H1 (cell line): Measurements from ENCODE around the gene NDUFB5. TPM values are rescaled to one million over a fixed set of nuclear protein-coding genes. Genes with fewer than 3 reads are reported as not detected.

Experiments
- CTCF ChIA-PET: fragments of 300-600 bp; sonication (Branson Sonifier 250); formaldehyde crosslinking; loops from one replicate; lab custom pipeline; 2021; ENCODE audit not compliant: partially characterized antibody; lab: Charles Lee
- POLR2A ChIA-PET: fragments of 300-600 bp; sonication (Branson Sonifier 250); formaldehyde crosslinking; loops from one replicate; lab custom pipeline; 2021; ENCODE audit warnings: inconsistent platforms; ENCODE audit not compliant: partially characterized antibody; lab: Charles Lee
- DNase-seq, 2 experiments: peaks; one replicate each; pipeline versions ENCODE4 v3.0.0 to v3.0.0-alpha.2; 2010 to 2022; ENCODE audit warnings: low spot score in 2 of 2, low read depth in 1 of 2, mixed read lengths in 1 of 2
- FAIRE-seq: peaks from 2 replicates; lab custom pipeline; 2011; peaks lifted over from hg19 to GRCh38; lab: Jason Lieb, UNC
- H2AFZ ChIP-seq: 2 replicates; pipeline ENCODE4 v1.8.1; 2012; ENCODE audit warnings: low read length, inconsistent platforms
- H2AK5ac ChIP-seq: 2 replicates; pipeline ENCODE4 v1.6.1; 2013; ENCODE audit warnings: low read depth, low read length
- H2BK120ac ChIP-seq: replicated peaks from 2 replicates; pipeline ENCODE3; 2013; ENCODE audit warnings: low read depth, low read length, inconsistent platforms
- H2BK12ac ChIP-seq: 2 replicates; pipeline ENCODE4 v1.6.1; 2013; ENCODE audit warnings: low read depth, low read length
- H2BK15ac ChIP-seq: 2 replicates; pipeline ENCODE4 v1.6.1; 2013; ENCODE audit warnings: low read length
- H2BK20ac ChIP-seq: 2 replicates; pipeline ENCODE4 v1.6.1; 2013; ENCODE audit warnings: low read length
- H2BK5ac ChIP-seq: 2 replicates; pipeline ENCODE4 v1.6.1; 2013; ENCODE audit warnings: low read depth, low read length
- H3K14ac ChIP-seq: 2 replicates; pipeline ENCODE4 v1.6.1; 2013; ENCODE audit warnings: inconsistent platforms; ENCODE audit not compliant: insufficient read length
- H3K18ac ChIP-seq: 2 replicates; pipeline ENCODE4 v1.6.1; 2013; ENCODE audit warnings: low read length; ENCODE audit errors: extremely low read depth
- H3K23ac ChIP-seq: 2 replicates; pipeline ENCODE4 v1.6.1; 2013; ENCODE audit warnings: inconsistent platforms; ENCODE audit not compliant: insufficient read length
- H3K23me2 ChIP-seq: 2 replicates; pipeline ENCODE4 v1.6.1; 2013; ENCODE audit warnings: low read depth, low read length
- H3K27ac ChIP-seq: 2 replicates; pipeline ENCODE4 v1.6.1; 2011; ENCODE audit warnings: low read depth, low read length, inconsistent platforms
- H3K27me3 ChIP-seq, 4 experiments: replicated peaks in 1 of 4; 1 replicate in 1 of 4; 2 replicates in 3 of 4; pipeline versions ENCODE4 v1.6.1 to v1.8.1; 2011 to 2013; ENCODE audit warnings: low read length in 3 of 4, mild to moderate bottlenecking in 3 of 4, inconsistent platforms in 2 of 4, mixed read lengths in 2 of 4, moderate library complexity in 1 of 4; ENCODE audit not compliant: control insufficient read depth in 3 of 4, insufficient read depth in 3 of 4; ENCODE audit errors: extremely low read depth in 1 of 4
- H3K36me3 ChIP-seq, 4 experiments: 2 replicates each; pipeline versions ENCODE4 v1.6.1 to v1.8.1; 2011 to 2013; ENCODE audit warnings: mild to moderate bottlenecking in 4 of 4, low read length in 3 of 4, moderate library complexity in 2 of 4, control low read depth in 1 of 4, inconsistent platforms in 1 of 4; ENCODE audit not compliant: insufficient read depth in 4 of 4, control insufficient read depth in 2 of 4
- H3K4ac ChIP-seq: replicated peaks from 2 replicates; pipeline ENCODE3; 2013; ENCODE audit warnings: low read length, low read depth, mixed read lengths, inconsistent platforms; ENCODE audit not compliant: insufficient read length
- H3K4me1 ChIP-seq, 4 experiments: replicated peaks in 1 of 4; 1 replicate in 1 of 4; 2 replicates in 3 of 4; pipeline versions ENCODE4 v1.6.1 to v1.8.1; 2011 to 2013; ENCODE audit warnings: low read length in 3 of 4, inconsistent platforms in 2 of 4, mixed read lengths in 1 of 4; ENCODE audit not compliant: insufficient read depth in 4 of 4, control insufficient read depth in 3 of 4
- H3K4me2 ChIP-seq, 2 experiments: 2 replicates each; pipeline versions ENCODE4 v1.6.1 to v1.8.1; 2011 to 2013; ENCODE audit warnings: low read depth in 2 of 2, low read length in 2 of 2, control low read depth in 1 of 2, inconsistent platforms in 1 of 2, mild to moderate bottlenecking in 1 of 2; ENCODE audit not compliant: insufficient read depth in 1 of 2
- H3K4me3 ChIP-seq, 4 experiments: fragments of 200-600, 300-600 bp in 1 of 4; sonication (generic), shearing (Covaris generic), sonication (Bioruptor Twin) in 1 of 4; 2 replicates each; pipeline versions ENCODE4 v1.5.1 to v1.8.1; 2011 to 2016; ENCODE audit warnings: low read length in 4 of 4, low read depth in 3 of 4, control low read depth in 2 of 4, inconsistent platforms in 2 of 4, mild to moderate bottlenecking in 2 of 4, mixed read lengths in 1 of 4, moderate library complexity in 1 of 4; ENCODE audit not compliant: insufficient read depth in 2 of 4; ENCODE audit errors: extremely low read depth in 1 of 4
- H3K56ac ChIP-seq: replicated peaks from 2 replicates; pipeline ENCODE3; 2013; ENCODE audit warnings: low read depth, mild to moderate bottlenecking, mixed read lengths, low read length, inconsistent platforms; ENCODE audit not compliant: insufficient read length
- H3K79me1 ChIP-seq: 2 replicates; pipeline ENCODE4 v1.6.1; 2013; ENCODE audit warnings: low read depth, low read length, control low read depth
- H3K79me2 ChIP-seq, 2 experiments: 2 replicates each; pipeline versions ENCODE4 v1.6.1 to v1.8.1; 2012 to 2013; ENCODE audit warnings: low read length in 2 of 2, mild to moderate bottlenecking in 2 of 2, inconsistent platforms in 1 of 2; ENCODE audit not compliant: insufficient read depth in 2 of 2, control insufficient read depth in 1 of 2
- H3K9ac ChIP-seq, 4 experiments: replicated peaks in 1 of 4; 1 replicate in 1 of 4; 2 replicates in 3 of 4; pipeline versions ENCODE4 v1.6.1 to v1.8.1; 2011 to 2013; ENCODE audit warnings: low read depth in 3 of 4, low read length in 3 of 4, control low read depth in 2 of 4, mild to moderate bottlenecking in 2 of 4, moderate library complexity in 2 of 4, inconsistent platforms in 1 of 4; ENCODE audit errors: extremely low read depth in 1 of 4
- H3K9me3 ChIP-seq, 2 experiments: 2 replicates each; pipeline versions ENCODE4 v1.6.1 to v1.8.1; 2012 to 2013; ENCODE audit warnings: mild to moderate bottlenecking in 2 of 2, moderate library complexity in 2 of 2, control low read depth in 1 of 2, inconsistent platforms in 1 of 2, low read depth in 1 of 2, low read length in 1 of 2, mixed read lengths in 1 of 2; ENCODE audit not compliant: insufficient read depth in 2 of 2
- H4K20me1 ChIP-seq, 2 experiments: replicated peaks in 1 of 2; 2 replicates each; pipeline versions ENCODE3 to v1.8.1; 2011 to 2013; ENCODE audit warnings: inconsistent platforms in 2 of 2, low read length in 2 of 2, mild to moderate bottlenecking in 1 of 2; ENCODE audit not compliant: insufficient read depth in 2 of 2, control insufficient read depth in 1 of 2
- H4K5ac ChIP-seq: 2 replicates; pipeline ENCODE4 v1.6.1; 2013; ENCODE audit warnings: low read length, low read depth, mixed read lengths, inconsistent platforms; ENCODE audit not compliant: insufficient read length
- H4K8ac ChIP-seq: 2 replicates; pipeline ENCODE4 v1.8.0; 2013; ENCODE audit warnings: mild to moderate bottlenecking, moderate library complexity, low read length, inconsistent platforms; ENCODE audit not compliant: insufficient read depth; ENCODE audit errors: extremely low read depth
- H4K91ac ChIP-seq: replicated peaks from 2 replicates; pipeline ENCODE3; 2013; ENCODE audit warnings: low read length, mixed read lengths, inconsistent platforms; ENCODE audit not compliant: insufficient read length
- ATF3 ChIP-seq: IDR thresholded peaks from 2 replicates; pipeline ENCODE4 v1.6.1; 2011; ENCODE audit warnings: low read depth, mild to moderate bottlenecking, low read length; ENCODE audit not compliant: insufficient read depth
- CHD2 ChIP-seq: IDR thresholded peaks from 2 replicates; pipeline ENCODE4 v1.6.1; 2012; ENCODE audit warnings: low read length, improper control_type of control experiment
- CREB1 ChIP-seq: IDR thresholded peaks from 2 replicates; pipeline ENCODE4 v1.6.1; 2012; ENCODE audit warnings: inconsistent platforms
- HDAC6 ChIP-seq: IDR thresholded peaks from one replicate; pipeline ENCODE4 v1.7.1; 2012; ENCODE audit warnings: low read depth, mild to moderate bottlenecking, inconsistent platforms, low read length, moderate library complexity
- SP1 ChIP-seq: IDR thresholded peaks from 2 replicates; pipeline ENCODE4 v1.6.1; 2011; ENCODE audit warnings: low read depth, low read length
- TBP ChIP-seq: IDR thresholded peaks from 2 replicates; pipeline ENCODE4 v1.6.1; 2011; ENCODE audit warnings: low read depth, low read length, improper control_type of control experiment
- USF2 ChIP-seq: IDR thresholded peaks from 2 replicates; pipeline ENCODE4 v1.6.1; 2011; ENCODE audit warnings: low read length, improper control_type of control experiment
- WGBS, 2 experiments: shearing (Covaris generic) in 1 of 2; methylation state at CpG; one replicate each; pipeline versions ENCODE4 v1.1.6 to v1.1.7; 2013 to 2015; ENCODE audit warnings: low lambda C conversion rate in 2 of 2, mixed read lengths in 2 of 2, inconsistent platforms in 1 of 2, low coverage in 1 of 2, missing lambda C conversion rate in 1 of 2; ENCODE audit not compliant: insufficient replicate concordance in 2 of 2, insufficient coverage in 1 of 2, insufficient read length in 1 of 2; ENCODE audit errors: extremely low coverage in 1 of 2, missing lambda C conversion rate in 1 of 2; 5-methylcytosine and 5-hydroxymethylcytosine counted together
- polyA plus RNA-seq, 7 experiments: library from polyadenylated mRNA; depleted of rRNA in 3 of 7; stranded (reverse) in 5 of 7; unstranded in 2 of 7; fragments of >200 nt in 5 of 7; fragments of 200-250 nt in 2 of 7; gene quantifications; 1 replicate in 5 of 7; 2 replicates in 1 of 7; 4 replicates in 1 of 7; pipeline versions ENCODE4 v1.2.1 to v1.2.3, GENCODE V29; 2011 to 2013; ENCODE audit warnings: missing spikeins in 2 of 7, mixed read lengths in 2 of 7
- total RNA-seq: library from RNA; stranded (reverse); fragmentation: NEBNext Ultra II Directional; extraction: Animal tissue kit (Norgen Biotek cat#: 25700); gene quantifications from 2 replicates; pipeline ENCODE4 v1.2.1, GENCODE V29; 2021

The NDUFB5 gene
- total and polyA plus RNA-seq, 2 of the 8 experiments (the other 6 are each of a cell fraction or from before 2014, with no cell fraction given) = 46.1 to 85.8 TPM

- H4K8ac ChIP-seq = no peak overlapping the region
- H3K4me3 ChIP-seq = no peak overlapping the region
- H3K56ac ChIP-seq = no peak overlapping the region
- no peak overlapping the region for H2BK20ac ChIP-seq
- no peak overlapping the region for H2BK5ac ChIP-seq
- no peak overlapping the region for H3K4ac ChIP-seq
- no peaks in the 10 kb centered on the region for H3K9me3 ChIP-seq
- 92% methylated on average over 1 of the region's 1 CpG; no CpG with 5 or more reads in 1 of the 2 experiments for WGBS, 2 experiments
- no peak overlapping the region for H4K5ac ChIP-seq
- no peaks in the 10 kb centered on the region for H3K27me3 ChIP-seq
- H3K79me1 ChIP-seq = no peaks in the 10 kb centered on the region
- POLR2A ChIA-PET = no interaction called here
- H2BK120ac ChIP-seq = no peak overlapping the region
- no peak overlapping the region for H3K14ac ChIP-seq
- DNase-seq (no peak), FAIRE-seq (no peak)
- no peaks in the 10 kb centered on the region for H3K36me3 ChIP-seq
- no peak overlapping the region for H3K27ac ChIP-seq
- H2BK12ac ChIP-seq = no peak overlapping the region
- no peak overlapping the region for H4K91ac ChIP-seq
- H2AK5ac ChIP-seq = no peak overlapping the region
- H4K20me1 ChIP-seq = no peaks in the 10 kb centered on the region
- H3K23me2 ChIP-seq = no peaks in the 10 kb centered on the region
- no peaks in the 10 kb centered on the region for H3K79me2 ChIP-seq
- H3K9ac ChIP-seq = no peak overlapping the region
- TF ChIP-seq USF2 (no peak), CREB1 (no peak), SP1 (no peak), CHD2 (no peak), ATF3 (no peak), HDAC6 (no peak), TBP (no peak)
- H3K4me1 ChIP-seq = peaks cover 0 to 3% (median 0%) of the 10 kb centered on the region in 4 experiments; a peak in 1 of 7 replicates
- no peak overlapping the region for H3K23ac ChIP-seq
- no peak overlapping the region for H3K4me2 ChIP-seq
- H3K18ac ChIP-seq = no peak overlapping the region
- CTCF ChIA-PET = no interaction called here
- H2BK15ac ChIP-seq = no peak overlapping the region
- H2AFZ ChIP-seq = no peak overlapping the region
These were observed 35.9 kb downstream of the NDUFB5 start for GRCh38 chr3:179640469-179640868.
